Astrocyte (in vitro differentiated cells and primary cell): ENCODE results near the gene AGPAT1.

Experiments used
- CTCF ChIP-seq: IDR thresholded peaks from 2 replicates; pipeline ENCODE4 v1.5.1; 2011; ENCODE audit warnings: low read depth, mild to moderate bottlenecking, inconsistent platforms, low read length, moderate library complexity; ENCODE audit not compliant: insufficient read depth
- EZH2 ChIP-seq: IDR thresholded peaks from 2 replicates; pipeline ENCODE4 v1.6.1; 2012; ENCODE audit warnings: mild to moderate bottlenecking, low read length, inconsistent platforms; ENCODE audit not compliant: insufficient read depth

- no peak for TF ChIP-seq CTCF
- TF ChIP-seq EZH2, result no peak
Observed at GRCh38 chr6:32147401-32148132, 28.3 kb downstream of the AGPAT1 start.
